ENCODE measurements around the gene TNIK.

Gene TNIK

GRCh38 chr3:171417813-171418212, 42.4 kb downstream of the TNIK start:
- DNase-seq (ENCODE audit: low read depth in 3 of 3): no peak

DNA sequence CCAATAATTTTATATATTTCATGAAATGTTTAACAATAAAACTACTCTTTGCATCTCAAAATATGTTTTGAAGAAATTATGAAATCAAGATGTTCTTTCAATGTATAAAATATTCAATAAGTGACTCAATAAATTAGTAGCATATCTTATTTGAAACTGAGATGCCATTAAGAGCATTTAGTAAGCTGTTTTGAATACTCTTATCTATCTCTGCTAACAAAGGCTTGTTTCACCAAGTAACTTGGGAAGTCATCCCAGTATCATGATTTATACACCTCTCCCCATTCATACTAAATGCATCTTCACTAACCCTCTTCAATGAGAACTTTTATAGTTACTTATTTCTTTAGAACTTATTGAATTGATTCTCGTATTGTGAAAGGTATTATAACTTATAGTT, 43.1 kb downstream of the TNIK start:
- no peak for DNase-seq (ENCODE audit: low read depth in 3 of 3)

GRCh38 chr3:171416666-171417065, 43.5 kb downstream of the TNIK start:
- no peak for DNase-seq (ENCODE audit: low read depth in 3 of 3)

DNA sequence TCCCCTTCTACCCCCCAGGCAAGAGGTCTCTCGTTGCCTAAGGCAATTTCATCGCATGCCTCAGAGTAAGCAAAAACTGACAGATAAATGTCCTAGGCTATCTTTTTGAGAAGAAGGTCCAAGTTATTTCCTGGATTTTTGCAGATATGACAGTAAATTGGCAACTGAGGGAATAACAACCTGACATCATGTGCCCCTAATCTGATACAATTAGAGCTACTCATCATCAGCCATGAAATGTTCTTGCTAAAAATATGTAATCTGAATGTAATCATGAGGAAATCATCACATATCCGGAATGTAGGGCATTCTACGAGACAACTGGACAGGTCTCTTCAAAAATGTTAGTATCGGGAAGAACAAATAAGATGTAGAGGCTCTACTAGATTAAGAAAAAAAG, 44.1 kb downstream of the TNIK start:
- DNase-seq (ENCODE audit: low read depth in 3 of 3): no peak

GRCh38 chr3:171415070-171415469, 45.1 kb downstream of the TNIK start:
- DNase-seq (ENCODE audit: low read depth in 3 of 3): no peak

- no peak for DNase-seq (ENCODE audit: low read depth in 3 of 3)
Observed at GRCh38 chr3:171412473-171412872, 47.7 kb downstream of the TNIK start.

DNA sequence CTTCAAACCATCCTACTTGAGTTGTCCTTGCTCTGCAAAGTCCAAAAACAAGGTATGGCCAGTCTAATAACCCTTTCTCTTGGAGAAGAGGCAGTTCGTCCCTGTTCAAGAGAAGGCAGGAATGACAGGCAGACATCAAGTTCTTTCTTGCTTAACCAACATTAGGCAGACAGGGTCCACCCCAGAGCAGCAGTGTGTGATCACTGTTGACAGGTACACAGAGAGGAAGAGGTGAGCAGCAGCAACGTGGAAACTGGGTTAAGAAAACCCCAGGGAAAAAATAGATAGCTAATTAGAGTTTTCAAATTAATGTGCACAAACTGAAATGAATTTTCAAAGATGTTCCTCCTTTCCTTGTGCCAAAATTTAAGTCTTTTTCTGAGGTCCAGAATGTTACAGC, 48.2 kb downstream of the TNIK start:
- no peak for DNase-seq (ENCODE audit: low read depth in 3 of 3)

GRCh38 chr3:171410186-171410585, 50.0 kb downstream of the TNIK start:
- DNase-seq (ENCODE audit: low read depth in 3 of 3): no peak

GRCh38 chr3:171407759-171408158, 52.4 kb downstream of the TNIK start:
- DNase-seq (ENCODE audit: low read depth in 3 of 3): no peak

DNA sequence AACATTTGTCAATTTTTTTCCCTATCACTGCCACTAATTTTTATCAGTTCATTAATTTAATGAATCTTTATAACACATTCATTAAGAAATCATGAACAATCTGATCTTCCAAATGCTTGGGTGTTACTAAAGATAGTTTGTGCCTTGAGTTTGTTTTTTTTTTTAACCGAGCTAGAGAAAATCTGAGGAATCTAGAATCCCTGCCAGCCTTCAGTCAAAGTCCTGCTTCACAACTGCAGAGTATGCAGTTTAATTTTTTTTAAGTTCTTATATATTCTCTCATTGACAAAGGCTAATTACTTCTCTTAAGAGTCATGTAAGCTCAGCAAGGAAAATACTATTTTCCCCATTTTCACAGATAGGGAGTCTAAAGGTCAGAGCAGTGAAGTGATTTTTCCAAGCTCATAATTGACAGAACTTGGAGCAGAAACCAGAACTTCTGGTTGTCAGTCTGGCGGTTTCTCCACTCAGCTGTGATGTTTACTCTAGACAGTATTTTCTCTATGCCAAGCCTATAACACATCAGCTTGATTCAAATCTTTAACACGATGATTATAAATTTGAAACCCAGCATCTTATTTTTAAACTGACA, 55.7 kb downstream of the TNIK start:
- no peak for DNase-seq (ENCODE audit: low read depth in 3 of 3)

GRCh38 chr3:171402281-171402680, 57.9 kb downstream of the TNIK start:
- no peak for DNase-seq (ENCODE audit: low read depth in 3 of 3)

GRCh38 chr3:171401432-171401831, 58.8 kb downstream of the TNIK start:
- DNase-seq (ENCODE audit: low read depth in 3 of 3): no peak

DNA sequence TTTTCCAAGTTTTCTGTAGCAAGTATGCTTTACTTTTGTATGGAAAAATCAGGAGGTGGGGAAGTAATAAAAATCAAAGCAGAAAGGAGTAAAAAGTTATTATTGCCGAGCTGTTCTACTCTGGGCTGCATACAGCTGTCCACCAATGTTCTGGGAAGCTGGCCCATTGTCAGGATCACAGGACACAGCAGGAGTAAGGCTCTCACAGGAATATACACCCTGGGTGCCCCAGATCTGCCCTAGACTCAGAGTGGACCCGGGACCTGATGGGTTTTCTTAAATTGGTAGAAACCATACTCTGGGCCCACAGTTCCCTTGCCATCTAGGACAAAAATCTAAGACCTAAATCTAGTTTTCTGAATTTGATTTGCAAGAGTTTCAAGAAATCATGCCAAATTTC, 60.4 kb downstream of the TNIK start:
- no peak for DNase-seq (ENCODE audit: low read depth in 3 of 3)

DNA sequence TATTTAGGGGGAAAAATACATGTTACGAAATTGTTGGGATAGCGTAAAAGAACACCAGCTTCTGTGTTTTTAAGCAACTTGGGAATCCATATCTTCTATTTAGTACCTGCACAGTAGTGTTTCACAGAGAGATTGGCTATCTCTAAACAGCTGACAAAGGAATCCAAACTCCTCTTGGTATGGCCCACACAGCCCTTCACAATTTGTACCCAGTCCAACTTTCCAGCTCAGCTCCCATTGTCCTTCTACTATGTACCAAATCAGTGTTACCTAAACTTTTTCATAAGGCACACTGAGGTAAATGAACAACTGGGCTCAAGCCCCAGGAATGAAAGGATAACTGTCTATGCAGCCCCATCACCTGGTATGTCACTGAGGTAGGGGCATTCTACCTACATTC, 61.9 kb downstream of the TNIK start:
- DNase-seq (ENCODE audit: low read depth in 3 of 3): no peak

DNA sequence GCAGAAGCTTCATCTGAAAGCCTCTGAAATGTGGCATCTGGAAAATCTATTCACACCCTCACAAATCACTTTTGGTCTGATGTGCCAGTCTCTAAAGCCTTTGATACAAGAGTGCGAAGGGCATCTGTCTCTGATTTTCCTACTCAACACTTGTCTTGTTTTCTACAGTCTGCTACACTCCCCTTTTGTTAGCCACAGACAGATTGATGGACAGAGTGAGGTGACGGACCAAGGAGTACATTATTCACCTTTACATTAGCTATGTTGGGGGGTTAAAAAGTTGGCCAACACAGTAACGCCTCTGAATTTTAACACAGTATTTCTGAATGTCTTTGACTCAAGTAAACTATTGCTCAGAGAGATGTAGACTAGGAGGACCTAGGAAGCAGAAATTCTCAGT, 63.1 kb downstream of the TNIK start:
- DNase-seq (ENCODE audit: low read depth in 3 of 3): no peak

- DNase-seq (ENCODE audit: low read depth in 3 of 3): no peak
Observed at GRCh38 chr3:171396048-171396447, 64.2 kb downstream of the TNIK start.

DNA sequence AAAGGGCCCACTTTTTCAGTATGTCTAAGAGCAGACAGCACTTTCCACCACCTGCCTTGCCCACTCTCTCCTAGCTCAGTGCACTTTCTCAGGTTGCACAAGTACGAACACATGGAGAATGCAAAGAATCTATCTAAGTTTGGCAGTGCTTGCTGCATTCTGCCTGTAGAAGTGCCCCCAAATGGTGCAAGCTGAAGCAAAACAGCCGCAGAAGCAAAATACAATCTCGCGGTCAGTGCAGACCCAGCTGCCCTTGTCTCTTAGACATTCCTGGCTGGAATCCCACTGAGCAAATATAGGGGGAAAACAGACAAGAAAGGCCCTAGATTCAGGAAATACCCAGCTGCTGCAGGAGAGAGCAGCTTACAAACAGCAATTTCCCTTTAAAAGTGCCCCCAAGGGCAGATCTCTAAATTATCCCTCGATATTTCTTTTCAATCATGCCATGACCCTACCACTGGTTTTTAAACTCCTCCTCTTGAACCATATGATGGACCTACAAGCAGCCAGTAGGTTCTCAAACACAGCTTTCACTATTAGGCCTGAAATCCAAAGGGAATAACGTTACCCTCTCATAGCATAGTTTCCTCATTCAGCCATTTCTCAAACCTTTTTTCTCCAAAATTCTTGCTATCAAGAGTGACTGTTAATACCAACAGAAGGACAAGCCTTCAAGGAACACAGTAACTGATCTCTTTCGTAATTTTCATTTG, 67.0 kb downstream of the TNIK start:
- DNase-seq (ENCODE audit: low read depth in 3 of 3): no peak

DNA sequence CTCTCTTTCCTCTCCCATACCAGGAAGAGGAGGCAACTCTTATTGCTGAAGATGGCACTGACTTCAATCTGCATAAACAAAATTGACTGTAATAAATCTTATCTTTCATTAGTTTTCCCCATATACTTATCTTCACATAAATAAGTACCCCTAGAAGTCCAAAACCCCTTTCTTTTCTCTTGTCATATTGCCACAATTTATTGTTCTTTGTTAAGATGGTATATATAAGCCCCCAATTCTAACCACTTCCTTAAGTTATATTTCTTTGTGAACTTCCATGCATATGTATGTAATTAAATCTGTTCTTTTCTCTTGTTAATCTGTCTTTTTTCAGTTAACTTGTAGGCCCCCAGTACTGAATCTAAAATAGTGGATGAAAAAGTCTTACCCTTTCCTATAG, 68.8 kb downstream of the TNIK start:
- no peak for DNase-seq (ENCODE audit: low read depth in 3 of 3)

GRCh38 chr3:171390051-171390941, 69.9 kb downstream of the TNIK start:
- no peak for DNase-seq (ENCODE audit: low read depth in 3 of 3)

DNA sequence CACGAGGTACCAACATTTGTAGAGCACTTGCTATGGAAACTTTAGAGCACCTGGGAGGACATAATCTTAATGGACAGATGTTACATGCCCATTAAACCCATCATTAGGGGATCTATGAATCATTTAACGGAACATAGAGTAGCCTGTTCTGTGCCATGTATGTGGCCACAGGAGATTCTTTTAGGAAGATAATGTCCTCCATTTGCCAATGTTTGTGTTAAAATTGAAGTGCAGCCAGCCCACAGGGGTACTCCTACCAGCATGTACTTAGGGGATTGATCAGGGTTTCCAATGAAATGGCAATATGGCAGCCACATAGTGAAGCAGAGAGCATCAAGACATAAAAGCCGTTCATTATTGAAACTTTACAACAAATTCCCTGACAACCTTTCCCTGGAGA, 70.7 kb downstream of the TNIK start:
- no peak for DNase-seq (ENCODE audit: low read depth in 3 of 3)

- DNase-seq (ENCODE audit: low read depth in 3 of 3): no peak
Observed at GRCh38 chr3:171388527-171388926, 71.7 kb downstream of the TNIK start.

GRCh38 chr3:171387062-171387461, 73.1 kb downstream of the TNIK start:
- DNase-seq (ENCODE audit: low read depth in 3 of 3): no peak

GRCh38 chr3:171385086-171385485, 75.1 kb downstream of the TNIK start:
- no peak for DNase-seq (ENCODE audit: low read depth in 3 of 3)

Measured in stimulated activated CD4-positive, alpha-beta T cell treated with anti-CD3 and anti-CD28 coated beads, TNF-alpha, amount 100 ng/mL, for 4 hours (primary cell).